H9 (cell line): ENCODE measurements around the gene GAP43. TPM values are rescaled to one million over a fixed set of nuclear protein-coding genes. Genes with fewer than 3 reads are reported as not detected.

Source experiments
- DNase-seq: peaks from one replicate; pipeline ENCODE4 v3.0.0-alpha.2; 2017
- H2AFZ ChIP-seq: one replicate; pipeline ENCODE4 v1.6.1; 2013; ENCODE audit warnings: mild to moderate bottlenecking, low read length, control low read depth, moderate library complexity
- H2AK5ac ChIP-seq: 2 replicates; pipeline ENCODE4 v1.6.1; 2013; ENCODE audit warnings: low read length, control low read depth, mixed read lengths; ENCODE audit not compliant: insufficient read length
- H2BK120ac ChIP-seq: one replicate; pipeline ENCODE4 v1.6.1; 2013; ENCODE audit warnings: low read depth, mild to moderate bottlenecking, low read length, control low read depth, inconsistent platforms; ENCODE audit not compliant: poor library complexity, severe bottlenecking
- H2BK12ac ChIP-seq: 2 replicates; pipeline ENCODE4 v1.6.1; 2013; ENCODE audit warnings: low read length, control low read depth, mixed read lengths, low read depth; ENCODE audit not compliant: insufficient read length
- H2BK15ac ChIP-seq: 2 replicates; pipeline ENCODE4 v1.6.1; 2013; ENCODE audit warnings: low read depth, low read length, control low read depth
- H2BK20ac ChIP-seq: one replicate; pipeline ENCODE4 v1.6.1; 2013; ENCODE audit warnings: low read depth, mild to moderate bottlenecking, low read length, control low read depth, inconsistent platforms; ENCODE audit not compliant: poor library complexity, severe bottlenecking
- H2BK5ac ChIP-seq: 2 replicates; pipeline ENCODE4 v1.6.1; 2013; ENCODE audit warnings: low read length, control low read depth, mixed read lengths; ENCODE audit not compliant: insufficient read length
- H3K14ac ChIP-seq: 2 replicates; pipeline ENCODE4 v1.6.1; 2013; ENCODE audit warnings: low read length, control low read depth; ENCODE audit not compliant: insufficient read depth
- H3K18ac ChIP-seq: 2 replicates; pipeline ENCODE4 v1.6.1; 2013; ENCODE audit warnings: low read depth, mild to moderate bottlenecking, mixed read lengths, low read length, control low read depth; ENCODE audit not compliant: insufficient read length
- H3K23ac ChIP-seq: 2 replicates; pipeline ENCODE4 v1.6.1; 2013; ENCODE audit warnings: low read length, control low read depth, mixed read lengths, low read depth; ENCODE audit not compliant: insufficient read length
- H3K23me2 ChIP-seq: 2 replicates; pipeline ENCODE4 v1.6.1; 2013; ENCODE audit warnings: low read depth, mild to moderate bottlenecking, mixed read lengths, low read length, control low read depth; ENCODE audit not compliant: insufficient read length, poor library complexity, severe bottlenecking
- H3K27ac ChIP-seq: 2 replicates; pipeline ENCODE4 v1.5.1; 2013; ENCODE audit warnings: low read length, control low read depth, mixed read lengths, low read depth; ENCODE audit not compliant: insufficient read length
- H3K27me3 ChIP-seq: 2 replicates; pipeline ENCODE4 v1.6.1; 2013; ENCODE audit warnings: low read length, control low read depth, inconsistent platforms; ENCODE audit not compliant: insufficient read depth
- H3K4ac ChIP-seq: 2 replicates; pipeline ENCODE4 v1.6.1; 2013; ENCODE audit warnings: low read depth, mild to moderate bottlenecking, control low read depth, inconsistent platforms, low read length, moderate library complexity
- H3K4me1 ChIP-seq: 2 replicates; pipeline ENCODE4 v1.6.1; 2013; ENCODE audit warnings: low read length, control low read depth, inconsistent platforms; ENCODE audit not compliant: insufficient read depth
- H3K4me2 ChIP-seq: 2 replicates; pipeline ENCODE4 v1.6.1; 2013; ENCODE audit warnings: low read length, control low read depth, mixed read lengths; ENCODE audit not compliant: insufficient read length, insufficient read depth
- H3K56ac ChIP-seq: 2 replicates; pipeline ENCODE4 v1.6.1; 2013; ENCODE audit warnings: low read depth, mild to moderate bottlenecking, mixed read lengths, low read length, control low read depth; ENCODE audit not compliant: insufficient read length
- H3K79me1 ChIP-seq: 2 replicates; pipeline ENCODE4 v1.6.1; 2013; ENCODE audit warnings: low read depth, mild to moderate bottlenecking, moderate library complexity, low read length, control low read depth, inconsistent platforms; ENCODE audit not compliant: insufficient read depth, poor library complexity, severe bottlenecking
- H3K79me2 ChIP-seq: 2 replicates; pipeline ENCODE4 v1.6.1; 2013; ENCODE audit warnings: low read length, control low read depth, inconsistent platforms; ENCODE audit not compliant: insufficient read depth
- H3K9ac ChIP-seq: 2 replicates; pipeline ENCODE4 v1.6.1; 2013; ENCODE audit warnings: low read length, control low read depth, mixed read lengths; ENCODE audit not compliant: insufficient read length; ENCODE audit errors: extremely low read depth
- H3K9me3 ChIP-seq: one replicate; pipeline ENCODE4 v1.6.1; 2013; ENCODE audit warnings: low read depth, low read length, inconsistent platforms; ENCODE audit not compliant: control insufficient read depth
- H3T11ph ChIP-seq: one replicate; pipeline ENCODE4 v1.6.1; 2013; ENCODE audit warnings: mild to moderate bottlenecking, low read length, control low read depth, inconsistent platforms
- H4K20me1 ChIP-seq: one replicate; pipeline ENCODE4 v1.6.1; 2013; ENCODE audit not compliant: control insufficient read depth, insufficient read length, insufficient read depth
- H4K5ac ChIP-seq: 2 replicates; pipeline ENCODE4 v1.6.1; 2013; ENCODE audit warnings: low read depth, mild to moderate bottlenecking, mixed read lengths, low read length, control low read depth; ENCODE audit not compliant: insufficient read length
- H4K8ac ChIP-seq: replicated peaks from 2 replicates; pipeline ENCODE4 v1.6.1; 2013; ENCODE audit warnings: low read length, control low read depth, mixed read lengths, low read depth; ENCODE audit not compliant: insufficient read length
- H4K91ac ChIP-seq: 2 replicates; pipeline ENCODE4 v1.6.1; 2013; ENCODE audit warnings: low read depth, mild to moderate bottlenecking, moderate library complexity, mixed read lengths, low read length, control low read depth; ENCODE audit not compliant: insufficient read length
- H3K27ac Mint-ChIP-seq, 3 experiments: 2 replicates in 2 of 3; 3 replicates in 1 of 3; pipeline ENCODE4 v1.8.0; 2020 to 2021; ENCODE audit warnings: mixed read lengths in 3 of 3, mild to moderate bottlenecking in 1 of 3, moderate library complexity in 1 of 3
- H3K27me3 Mint-ChIP-seq: 2 replicates; pipeline ENCODE4 v1.8.0; 2021; ENCODE audit warnings: low read depth, mild to moderate bottlenecking, moderate library complexity, mixed read lengths
- H3K36me3 Mint-ChIP-seq, 3 experiments: 2 replicates in 2 of 3; 3 replicates in 1 of 3; pipeline ENCODE4 v1.8.0; 2020 to 2021; ENCODE audit warnings: low read depth in 3 of 3, mixed read lengths in 3 of 3; ENCODE audit not compliant: insufficient read depth in 1 of 3
- H3K4me1 Mint-ChIP-seq, 2 experiments: 2 replicates each; pipeline ENCODE4 v1.8.0; 2020; ENCODE audit warnings: mixed read lengths in 2 of 2
- H3K4me3 Mint-ChIP-seq, 2 experiments: 2 replicates in 1 of 2; 3 replicates in 1 of 2; pipeline ENCODE4 v1.8.0; 2020 to 2021; ENCODE audit warnings: mild to moderate bottlenecking in 2 of 2, mixed read lengths in 2 of 2, moderate library complexity in 1 of 2
- H3K9me3 Mint-ChIP-seq, 2 experiments: 2 replicates in 1 of 2; 3 replicates in 1 of 2; pipeline ENCODE4 v1.8.0; 2020; ENCODE audit warnings: mild to moderate bottlenecking in 2 of 2, mixed read lengths in 2 of 2, moderate library complexity in 1 of 2
- WGBS: extraction: QIAGEN DNeasy Blood & Tissue Kit; methylation state at CpG from one replicate; pipeline ENCODE4 v1.1.7; 2013; ENCODE audit warnings: missing lambda C conversion rate, low lambda C conversion rate, mixed read lengths; ENCODE audit not compliant: insufficient read length; ENCODE audit errors: extremely low coverage; 5-methylcytosine and 5-hydroxymethylcytosine counted together
- total RNA-seq: library from RNA; stranded (reverse); gene quantifications from 2 replicates; pipeline ENCODE4 v1.2.1, GENCODE V29; 2021
- TF ChIP-seq, protein P1 (sequence below): fragments of 200-600 bp; sonication (generic); conservative IDR thresholded peaks from 3 replicates; pipeline ENCODE4 v1.8.0; 2021; ENCODE audit warnings: antibody characterized with exemption, mild to moderate bottlenecking

The GAP43 gene
- total RNA-seq, 1 experiment from 2014 or later, result 12.8 TPM

DNA sequence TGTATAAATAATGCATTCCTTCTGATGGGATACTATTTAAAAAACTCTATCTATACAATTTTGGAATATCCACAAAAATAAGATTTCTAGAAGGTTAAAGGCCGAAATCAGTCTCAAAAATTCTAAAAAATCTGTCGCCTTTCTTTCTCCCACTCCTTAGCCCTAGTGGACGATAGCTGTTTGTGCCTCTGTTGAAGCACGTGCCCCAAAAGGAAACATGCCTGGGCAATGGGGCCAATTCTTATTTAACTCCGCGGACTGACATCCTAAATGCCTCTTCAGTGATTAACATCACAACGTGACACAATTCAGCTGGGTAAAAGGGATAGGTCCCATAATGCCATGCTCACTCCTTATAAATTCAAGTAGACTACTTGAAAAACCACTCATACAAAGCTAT, 65.1 kb downstream of the GAP43 start:
- H3K27me3 Mint-ChIP-seq, result no peaks in the 10 kb centered on the region
- peak; percentile 42 for DNase-seq

More for the DNA sequence above, 65.1 kb downstream of the GAP43 start:
- no peaks in the 10 kb centered on the region for H3K79me2 ChIP-seq
- H2AK5ac ChIP-seq, result no peak overlapping the region
- no peak overlapping the region for H2BK12ac ChIP-seq
- no peaks in the 10 kb centered on the region for H3K27me3 ChIP-seq
- H3K56ac ChIP-seq, result no peak overlapping the region
- no peak overlapping the region for H4K91ac ChIP-seq
- H3K4me3 Mint-ChIP-seq, result no peak overlapping the region
- H2AFZ ChIP-seq, result no peak overlapping the region
- H3K9ac ChIP-seq, result no peak overlapping the region
- no peak overlapping the region for H3K4me2 ChIP-seq
- H4K5ac ChIP-seq, result no peak overlapping the region
- no peaks in the 10 kb centered on the region for H3K9me3 ChIP-seq
- H3K4me1 Mint-ChIP-seq, result peaks cover 10 to 25% of the 10 kb centered on the region in 2 experiments
- no peak overlapping the region for H3K14ac ChIP-seq
- no peaks in the 10 kb centered on the region for H3K23me2 ChIP-seq
- H2BK15ac ChIP-seq, result no peak overlapping the region
- peak overlapping the region in 1 of 3 experiments; percentile 26; a peak in 1 of 7 replicates for H3K27ac Mint-ChIP-seq
- no peaks in the 10 kb centered on the region for H4K20me1 ChIP-seq
- H3K36me3 Mint-ChIP-seq, result peaks cover 0 to 3% (median 0%) of the 10 kb centered on the region in 3 experiments; a peak in 1 of 7 replicates
- no peaks in the 10 kb centered on the region for H3K9me3 Mint-ChIP-seq
- no peak overlapping the region for H3T11ph ChIP-seq
- H4K8ac ChIP-seq, result no peak overlapping the region
- H2BK5ac ChIP-seq, result no peak overlapping the region
- no peak overlapping the region for H3K18ac ChIP-seq
- H3K4ac ChIP-seq, result no peak overlapping the region
- H3K23ac ChIP-seq, result no peak overlapping the region
- no peak overlapping the region for H2BK20ac ChIP-seq
- no peaks in the 10 kb centered on the region for H3K79me1 ChIP-seq
- H2BK120ac ChIP-seq, result no peak overlapping the region
- H3K27ac ChIP-seq, result no peak overlapping the region
- TF ChIP-seq, protein P1, sequence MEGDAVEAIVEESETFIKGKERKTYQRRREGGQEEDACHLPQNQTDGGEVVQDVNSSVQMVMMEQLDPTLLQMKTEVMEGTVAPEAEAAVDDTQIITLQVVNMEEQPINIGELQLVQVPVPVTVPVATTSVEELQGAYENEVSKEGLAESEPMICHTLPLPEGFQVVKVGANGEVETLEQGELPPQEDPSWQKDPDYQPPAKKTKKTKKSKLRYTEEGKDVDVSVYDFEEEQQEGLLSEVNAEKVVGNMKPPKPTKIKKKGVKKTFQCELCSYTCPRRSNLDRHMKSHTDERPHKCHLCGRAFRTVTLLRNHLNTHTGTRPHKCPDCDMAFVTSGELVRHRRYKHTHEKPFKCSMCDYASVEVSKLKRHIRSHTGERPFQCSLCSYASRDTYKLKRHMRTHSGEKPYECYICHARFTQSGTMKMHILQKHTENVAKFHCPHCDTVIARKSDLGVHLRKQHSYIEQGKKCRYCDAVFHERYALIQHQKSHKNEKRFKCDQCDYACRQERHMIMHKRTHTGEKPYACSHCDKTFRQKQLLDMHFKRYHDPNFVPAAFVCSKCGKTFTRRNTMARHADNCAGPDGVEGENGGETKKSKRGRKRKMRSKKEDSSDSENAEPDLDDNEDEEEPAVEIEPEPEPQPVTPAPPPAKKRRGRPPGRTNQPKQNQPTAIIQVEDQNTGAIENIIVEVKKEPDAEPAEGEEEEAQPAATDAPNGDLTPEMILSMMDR, result peak; percentile 41; the same call in 2 of the 3 replicates
- H3K4me1 ChIP-seq, result no peaks in the 10 kb centered on the region
- WGBS, result no CpG with 5 or more reads among the region's 7 CpGs
